HEK293 (cell line): ENCODE results near the gene INPP4B.

Source experiments
- CTCF ChIA-PET: fragments of 350-600 bp; formaldehyde crosslinking; extraction: SDS; loops from one replicate; lab custom pipeline; 2021; ENCODE audit warnings: antibody characterized with exemption; lab: Yijun Ruan, JAX
- POLR2A ChIA-PET: fragments of 300-600 bp; formaldehyde crosslinking; extraction: SDS; loops from one replicate; lab custom pipeline; 2020; ENCODE audit warnings: antibody characterized with exemption, inconsistent platforms; lab: Yijun Ruan, JAX
- H3K27ac ChIP-seq: fragments of 200-500 bp; sonication (Bioruptor generic); 2 replicates; pipeline ENCODE4 v1.5.1; 2014; ENCODE audit warnings: low read depth, low read length, control low read depth, inconsistent platforms; ENCODE audit errors: extremely low read depth
- H3K36me3 ChIP-seq, 2 experiments: fragments of 200-500 bp in 1 of 2; sonication (Bioruptor generic) in 1 of 2; 1 replicate in 1 of 2; 2 replicates in 1 of 2; pipeline ENCODE4 v1.5.1; 2014 to 2017; ENCODE audit warnings: inconsistent platforms in 2 of 2, low read length in 2 of 2; ENCODE audit not compliant: control insufficient read depth in 2 of 2, insufficient read depth in 1 of 2
- H3K4me1 ChIP-seq: fragments of 200-500 bp; sonication (Bioruptor generic); 2 replicates; pipeline ENCODE4 v1.5.1; 2014; ENCODE audit warnings: mild to moderate bottlenecking, low read length, inconsistent platforms; ENCODE audit not compliant: control insufficient read depth, insufficient read depth
- H3K4me3 ChIP-seq: 2 replicates; pipeline ENCODE4 v1.5.1; 2011; ENCODE audit warnings: low read depth, mild to moderate bottlenecking, control low read depth, low read length, moderate library complexity
- H3K9me3 ChIP-seq: fragments of 200-500 bp; sonication (Bioruptor generic); 2 replicates; pipeline ENCODE4 v1.5.1; 2014; ENCODE audit warnings: low read depth, low read length, inconsistent platforms; ENCODE audit not compliant: control insufficient read depth, insufficient read depth
- KLF10 ChIP-seq: fragments of 450-650 bp; IDR thresholded peaks from 2 replicates; pipeline ENCODE4 v1.5.1; 2018; ENCODE audit warnings: missing biosample characterization, mild to moderate bottlenecking, missing genetic modification characterization
- YY1 ChIP-seq: fragments of 450-650 bp; formaldehyde crosslinking; IDR thresholded peaks from 2 replicates; pipeline ENCODE4 v1.5.1; 2018; ENCODE audit warnings: missing biosample characterization, missing genetic modification characterization
- ZNF274 ChIP-seq, 2 experiments: fragments of 200-500 bp in 1 of 2; fragments of 450-650 bp in 1 of 2; sonication (Bioruptor generic) in 1 of 2; formaldehyde crosslinking in 1 of 2; IDR thresholded peaks; 2 replicates each; pipeline versions ENCODE4 v1.5.1 to v1.6.1; 2014 to 2016; ENCODE audit warnings: borderline replicate concordance in 1 of 2, inconsistent platforms in 1 of 2, low read length in 1 of 2, missing biosample characterization in 1 of 2, missing genetic modification characterization in 1 of 2
- ZNF37A ChIP-seq: fragments of 450-650 bp; IDR thresholded peaks from 2 replicates; pipeline ENCODE4 v1.5.1; 2018; ENCODE audit warnings: missing biosample characterization, missing genetic modification characterization
- ZNF510 ChIP-seq: fragments of 450-650 bp; formaldehyde crosslinking; IDR thresholded peaks from 2 replicates; pipeline ENCODE4 v1.5.1; 2018; ENCODE audit warnings: mild to moderate bottlenecking, missing genetic modification characterization, missing biosample characterization; ENCODE audit not compliant: insufficient replicate concordance
- ZNF571 ChIP-seq: fragments of 450-650 bp; formaldehyde crosslinking; IDR thresholded peaks from 2 replicates; pipeline ENCODE4 v1.5.0; 2017; ENCODE audit warnings: missing biosample characterization, missing genetic modification characterization
- ZNF610 ChIP-seq: fragments of 450-650 bp; formaldehyde crosslinking; IDR thresholded peaks from 2 replicates; pipeline ENCODE4 v1.5.1; 2016; ENCODE audit warnings: missing biosample characterization, missing genetic modification characterization, borderline replicate concordance
- ZNF677 ChIP-seq: fragments of 450-650 bp; IDR thresholded peaks from 2 replicates; pipeline ENCODE4 v1.5.0; 2018; ENCODE audit warnings: missing biosample characterization, mild to moderate bottlenecking, missing genetic modification characterization, moderate library complexity
- TF ChIP-seq, protein P1 (sequence below): fragments of 450-650 bp; formaldehyde crosslinking; IDR thresholded peaks from 2 replicates; pipeline ENCODE4 v1.5.1; 2016; ENCODE audit warnings: missing biosample characterization, missing genetic modification characterization
- TF ChIP-seq, protein P2 (sequence below): fragments of 450-650 bp; formaldehyde crosslinking; IDR thresholded peaks from 2 replicates; pipeline ENCODE4 v1.5.1; 2016; ENCODE audit warnings: missing biosample characterization, missing genetic modification characterization, low read depth
- TF ChIP-seq, protein P3 (sequence below): fragments of 450-650 bp; formaldehyde crosslinking; IDR thresholded peaks from 2 replicates; pipeline ENCODE4 v1.5.1; 2016; ENCODE audit warnings: missing biosample characterization, missing genetic modification characterization, borderline replicate concordance
- TF ChIP-seq, protein P4 (sequence below): fragments of 450-650 bp; formaldehyde crosslinking; IDR thresholded peaks from 2 replicates; pipeline ENCODE4 v1.5.1; 2017; ENCODE audit warnings: missing biosample characterization, mild to moderate bottlenecking, missing genetic modification characterization, moderate library complexity
- TF ChIP-seq, protein P5 (sequence below): fragments of 450-650 bp; formaldehyde crosslinking; IDR thresholded peaks from 2 replicates; pipeline ENCODE4 v1.5.1; 2016; ENCODE audit warnings: missing biosample characterization, missing genetic modification characterization

The INPP4B gene

DNA sequence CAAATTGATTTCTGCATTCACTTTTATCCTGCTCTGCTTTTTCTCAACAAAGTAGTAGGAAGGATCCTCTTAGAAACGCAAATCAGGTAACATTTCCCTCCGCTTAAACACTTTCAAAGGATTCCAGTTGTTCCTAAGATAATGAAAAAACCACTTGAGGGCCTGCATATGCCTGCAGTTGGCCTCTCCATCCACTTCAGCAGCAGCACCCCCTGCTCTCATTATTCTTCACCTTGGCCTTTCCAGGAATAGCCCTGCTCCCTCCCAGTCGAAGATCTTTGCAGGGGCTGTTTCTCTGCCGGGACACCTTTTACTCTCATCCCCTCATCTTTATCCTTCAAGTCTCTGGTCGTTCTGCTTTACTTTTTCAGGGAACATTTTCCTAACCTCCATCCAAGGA lies 314.0 kb downstream of the INPP4B start:
- ChIA-PET CTCF (no interaction called here), POLR2A (no interaction called here)
- H3K4me1 ChIP-seq = no peaks in the 10 kb centered on the region
- no peaks in the 10 kb centered on the region for H3K36me3 ChIP-seq
- H3K27ac ChIP-seq = no peak overlapping the region
- no peak overlapping the region for H3K4me3 ChIP-seq
- TF ChIP-seq ZNF510 (tag by site-specific recombination) (no peak), KLF10 (tag by site-specific recombination) (no peak), ZNF274 (IDR thresholded peaks at IDR 0.05; ENCODE audit: low read length) (no peak), ZNF274 (tag by site-specific recombination; IDR thresholded peaks at IDR 0.05; ENCODE audit: borderline replicate concordance) (no peak), ZNF610 (tag by site-specific recombination) (no peak), ZNF677 (tag by site-specific recombination) (no peak), YY1 (tag by site-specific recombination) (no peak), ZNF571 (tag by site-specific recombination) (no peak), ZNF37A (tag by site-specific recombination) (no peak)
- TF ChIP-seq, protein P1, sequence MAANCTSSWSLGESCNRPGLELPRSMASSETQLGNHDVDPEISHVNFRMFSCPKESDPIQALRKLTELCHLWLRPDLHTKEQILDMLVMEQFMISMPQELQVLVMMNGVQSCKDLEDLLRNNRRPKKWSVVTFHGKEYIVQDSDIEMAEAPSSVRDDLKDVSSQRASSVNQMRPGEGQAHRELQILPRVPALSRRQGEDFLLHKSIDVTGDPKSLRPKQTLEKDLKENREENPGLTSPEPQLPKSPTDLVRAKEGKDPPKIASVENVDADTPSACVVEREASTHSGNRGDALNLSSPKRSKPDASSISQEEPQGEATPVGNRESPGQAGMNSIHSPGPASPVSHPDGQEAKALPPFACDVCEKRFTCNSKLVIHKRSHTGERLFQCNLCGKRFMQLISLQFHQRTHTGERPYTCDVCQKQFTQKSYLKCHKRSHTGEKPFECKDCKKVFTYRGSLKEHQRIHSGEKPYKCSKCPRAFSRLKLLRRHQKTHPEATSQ (tag by site-specific recombination) = no peak
- TF ChIP-seq, protein P2, sequence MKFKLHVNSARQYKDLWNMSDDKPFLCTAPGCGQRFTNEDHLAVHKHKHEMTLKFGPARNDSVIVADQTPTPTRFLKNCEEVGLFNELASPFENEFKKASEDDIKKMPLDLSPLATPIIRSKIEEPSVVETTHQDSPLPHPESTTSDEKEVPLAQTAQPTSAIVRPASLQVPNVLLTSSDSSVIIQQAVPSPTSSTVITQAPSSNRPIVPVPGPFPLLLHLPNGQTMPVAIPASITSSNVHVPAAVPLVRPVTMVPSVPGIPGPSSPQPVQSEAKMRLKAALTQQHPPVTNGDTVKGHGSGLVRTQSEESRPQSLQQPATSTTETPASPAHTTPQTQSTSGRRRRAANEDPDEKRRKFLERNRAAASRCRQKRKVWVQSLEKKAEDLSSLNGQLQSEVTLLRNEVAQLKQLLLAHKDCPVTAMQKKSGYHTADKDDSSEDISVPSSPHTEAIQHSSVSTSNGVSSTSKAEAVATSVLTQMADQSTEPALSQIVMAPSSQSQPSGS (tag by site-specific recombination) = no peak
- TF ChIP-seq, protein P3, sequence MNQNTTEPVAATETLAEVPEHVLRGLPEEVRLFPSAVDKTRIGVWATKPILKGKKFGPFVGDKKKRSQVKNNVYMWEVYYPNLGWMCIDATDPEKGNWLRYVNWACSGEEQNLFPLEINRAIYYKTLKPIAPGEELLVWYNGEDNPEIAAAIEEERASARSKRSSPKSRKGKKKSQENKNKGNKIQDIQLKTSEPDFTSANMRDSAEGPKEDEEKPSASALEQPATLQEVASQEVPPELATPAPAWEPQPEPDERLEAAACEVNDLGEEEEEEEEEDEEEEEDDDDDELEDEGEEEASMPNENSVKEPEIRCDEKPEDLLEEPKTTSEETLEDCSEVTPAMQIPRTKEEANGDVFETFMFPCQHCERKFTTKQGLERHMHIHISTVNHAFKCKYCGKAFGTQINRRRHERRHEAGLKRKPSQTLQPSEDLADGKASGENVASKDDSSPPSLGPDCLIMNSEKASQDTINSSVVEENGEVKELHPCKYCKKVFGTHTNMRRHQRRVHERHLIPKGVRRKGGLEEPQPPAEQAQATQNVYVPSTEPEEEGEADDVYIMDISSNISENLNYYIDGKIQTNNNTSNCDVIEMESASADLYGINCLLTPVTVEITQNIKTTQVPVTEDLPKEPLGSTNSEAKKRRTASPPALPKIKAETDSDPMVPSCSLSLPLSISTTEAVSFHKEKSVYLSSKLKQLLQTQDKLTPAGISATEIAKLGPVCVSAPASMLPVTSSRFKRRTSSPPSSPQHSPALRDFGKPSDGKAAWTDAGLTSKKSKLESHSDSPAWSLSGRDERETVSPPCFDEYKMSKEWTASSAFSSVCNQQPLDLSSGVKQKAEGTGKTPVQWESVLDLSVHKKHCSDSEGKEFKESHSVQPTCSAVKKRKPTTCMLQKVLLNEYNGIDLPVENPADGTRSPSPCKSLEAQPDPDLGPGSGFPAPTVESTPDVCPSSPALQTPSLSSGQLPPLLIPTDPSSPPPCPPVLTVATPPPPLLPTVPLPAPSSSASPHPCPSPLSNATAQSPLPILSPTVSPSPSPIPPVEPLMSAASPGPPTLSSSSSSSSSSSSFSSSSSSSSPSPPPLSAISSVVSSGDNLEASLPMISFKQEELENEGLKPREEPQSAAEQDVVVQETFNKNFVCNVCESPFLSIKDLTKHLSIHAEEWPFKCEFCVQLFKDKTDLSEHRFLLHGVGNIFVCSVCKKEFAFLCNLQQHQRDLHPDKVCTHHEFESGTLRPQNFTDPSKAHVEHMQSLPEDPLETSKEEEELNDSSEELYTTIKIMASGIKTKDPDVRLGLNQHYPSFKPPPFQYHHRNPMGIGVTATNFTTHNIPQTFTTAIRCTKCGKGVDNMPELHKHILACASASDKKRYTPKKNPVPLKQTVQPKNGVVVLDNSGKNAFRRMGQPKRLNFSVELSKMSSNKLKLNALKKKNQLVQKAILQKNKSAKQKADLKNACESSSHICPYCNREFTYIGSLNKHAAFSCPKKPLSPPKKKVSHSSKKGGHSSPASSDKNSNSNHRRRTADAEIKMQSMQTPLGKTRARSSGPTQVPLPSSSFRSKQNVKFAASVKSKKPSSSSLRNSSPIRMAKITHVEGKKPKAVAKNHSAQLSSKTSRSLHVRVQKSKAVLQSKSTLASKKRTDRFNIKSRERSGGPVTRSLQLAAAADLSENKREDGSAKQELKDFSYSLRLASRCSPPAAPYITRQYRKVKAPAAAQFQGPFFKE (tag by site-specific recombination) = no peak
- TF ChIP-seq, protein P4, sequence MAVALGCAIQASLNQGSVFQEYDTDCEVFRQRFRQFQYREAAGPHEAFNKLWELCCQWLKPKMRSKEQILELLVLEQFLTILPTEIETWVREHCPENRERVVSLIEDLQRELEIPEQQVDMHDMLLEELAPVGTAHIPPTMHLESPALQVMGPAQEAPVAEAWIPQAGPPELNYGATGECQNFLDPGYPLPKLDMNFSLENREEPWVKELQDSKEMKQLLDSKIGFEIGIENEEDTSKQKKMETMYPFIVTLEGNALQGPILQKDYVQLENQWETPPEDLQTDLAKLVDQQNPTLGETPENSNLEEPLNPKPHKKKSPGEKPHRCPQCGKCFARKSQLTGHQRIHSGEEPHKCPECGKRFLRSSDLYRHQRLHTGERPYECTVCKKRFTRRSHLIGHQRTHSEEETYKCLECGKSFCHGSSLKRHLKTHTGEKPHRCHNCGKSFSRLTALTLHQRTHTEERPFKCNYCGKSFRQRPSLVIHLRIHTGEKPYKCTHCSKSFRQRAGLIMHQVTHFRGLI (tag by site-specific recombination) = no peak
- TF ChIP-seq, protein P5, sequence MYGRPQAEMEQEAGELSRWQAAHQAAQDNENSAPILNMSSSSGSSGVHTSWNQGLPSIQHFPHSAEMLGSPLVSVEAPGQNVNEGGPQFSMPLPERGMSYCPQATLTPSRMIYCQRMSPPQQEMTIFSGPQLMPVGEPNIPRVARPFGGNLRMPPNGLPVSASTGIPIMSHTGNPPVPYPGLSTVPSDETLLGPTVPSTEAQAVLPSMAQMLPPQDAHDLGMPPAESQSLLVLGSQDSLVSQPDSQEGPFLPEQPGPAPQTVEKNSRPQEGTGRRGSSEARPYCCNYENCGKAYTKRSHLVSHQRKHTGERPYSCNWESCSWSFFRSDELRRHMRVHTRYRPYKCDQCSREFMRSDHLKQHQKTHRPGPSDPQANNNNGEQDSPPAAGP = no peak
- no peaks in the 10 kb centered on the region for H3K9me3 ChIP-seq
